Measurements from ENCODE around the gene PLOD1. TPM values are rescaled to one million over a fixed set of nuclear protein-coding genes. Genes with fewer than 3 reads are reported as not detected.
A peak's percentile ranks its signal among the peaks of the same experiment; 100 is the strongest.

The PLOD1 gene
- total RNA-seq, 1 donor from 2014 or later: 199 TPM

DNA sequence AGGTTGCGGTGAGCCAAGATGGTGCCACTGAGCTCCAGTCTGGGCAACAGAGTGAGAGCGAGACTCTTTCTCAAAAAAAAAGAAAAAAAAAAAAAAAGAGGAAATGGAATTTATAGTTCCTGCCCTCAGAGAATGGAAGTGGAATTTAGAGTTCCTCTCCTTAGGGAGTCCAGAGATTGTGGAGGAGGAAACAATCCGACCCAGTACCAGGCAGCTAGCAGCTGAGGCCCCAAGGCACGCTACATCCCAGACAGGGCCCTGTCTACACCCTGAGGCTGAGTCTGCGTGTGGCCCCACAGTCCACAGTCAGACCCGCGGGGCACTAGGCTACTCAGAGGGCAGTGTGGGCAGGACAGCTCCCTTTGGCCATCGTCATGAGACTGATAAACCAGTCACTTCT is 43.8 kb downstream of the PLOD1 start:
- DNase-seq: no peak

- no peak for DNase-seq
These were observed 44.7 kb downstream of the PLOD1 start for GRCh38 chr1:11979028-11979850.

GRCh38 chr1:11979851-11980675 is 45.5 kb downstream of the PLOD1 start, which contains the start of gene MFN2:
Gene MFN2, plus strand, starts transcription at chr1:11980444. Its CDS starts 8,725 bp downstream, at chr1:11989169.
- DNase-seq: peak; percentile 98

GRCh38 chr1:11980676-11980972 is 46.1 kb downstream of the PLOD1 start:
- DNase-seq: no peak

DNA sequence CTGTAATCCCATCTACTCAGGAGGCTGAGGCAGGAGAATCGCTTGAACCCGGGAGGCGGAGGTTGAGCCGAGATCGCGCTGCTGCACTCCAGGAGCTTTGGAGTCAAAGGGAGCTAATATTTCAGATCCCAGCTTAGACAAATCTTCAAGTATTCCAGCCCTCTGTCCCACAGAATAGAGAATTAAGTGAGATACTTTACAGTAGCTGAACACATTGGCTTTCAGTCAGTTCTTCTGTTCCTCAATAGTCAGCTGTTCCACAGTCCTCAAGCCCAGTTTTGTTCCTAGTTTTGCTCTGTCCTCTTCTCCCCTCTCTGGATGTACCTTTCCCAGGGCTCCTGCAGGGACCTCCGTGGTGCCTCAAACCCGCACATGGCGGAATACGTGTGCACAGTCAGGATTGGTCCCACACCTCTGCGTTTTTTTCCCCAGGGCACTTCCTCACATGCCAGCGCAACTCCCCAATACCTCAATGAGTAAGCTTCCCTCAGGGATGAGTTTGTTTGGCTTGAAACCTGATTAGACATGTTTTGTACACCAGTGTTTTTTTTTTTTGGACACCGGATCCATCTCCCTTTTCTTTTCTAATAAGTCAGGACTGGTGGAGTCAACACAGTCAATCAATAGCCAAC is 47.0 kb downstream of the PLOD1 start:
- DNase-seq: no peak

GRCh38 chr1:11982010-11982392 is 47.5 kb downstream of the PLOD1 start:
- DNase-seq: peak; percentile 33

DNA sequence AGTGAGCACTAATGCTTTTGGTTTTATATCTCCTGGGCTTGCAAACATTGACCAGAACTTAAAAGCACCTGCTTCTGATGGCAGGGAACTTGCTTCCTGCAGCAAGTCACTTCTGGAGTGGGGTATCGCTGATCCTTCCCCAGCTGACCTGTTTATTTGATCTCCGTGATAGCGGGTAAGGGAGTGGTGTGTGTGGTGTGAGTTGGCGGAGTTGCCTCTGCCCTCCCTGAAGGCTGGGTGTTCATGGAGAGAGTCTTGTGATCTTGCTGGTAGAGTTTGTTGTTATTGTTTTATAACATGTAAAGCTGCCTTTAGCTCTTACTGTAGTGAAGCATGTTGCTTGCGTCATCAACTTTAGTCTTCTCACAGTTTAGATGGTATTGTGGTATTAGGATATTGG is 49.6 kb downstream of the PLOD1 start:
- no peak for DNase-seq

GRCh38 chr1:11984576-11984975 is 50.1 kb downstream of the PLOD1 start:
- DNase-seq: no peak

DNA sequence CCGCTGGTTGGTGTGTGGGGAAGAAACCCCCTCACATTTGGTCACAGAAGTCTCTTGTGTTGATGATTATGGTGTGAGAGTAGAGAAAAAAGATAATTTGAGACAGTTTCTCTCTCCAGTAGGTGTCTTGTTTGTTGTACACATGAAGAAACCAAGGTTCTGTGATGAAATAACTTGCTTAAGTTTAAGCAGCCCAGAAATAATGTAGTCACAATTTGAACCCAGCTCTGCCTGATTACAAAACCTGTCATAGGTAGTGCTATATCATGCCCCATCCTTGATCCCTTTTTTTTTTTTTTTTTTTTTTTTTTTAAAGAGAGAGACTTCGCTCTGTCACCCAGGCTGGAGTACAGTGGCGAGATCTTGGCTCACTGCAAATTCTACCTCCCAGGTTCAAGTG is 50.7 kb downstream of the PLOD1 start:
- DNase-seq: no peak

- DNase-seq: no peak
These were observed 51.3 kb downstream of the PLOD1 start for GRCh38 chr1:11985851-11986250.

DNA sequence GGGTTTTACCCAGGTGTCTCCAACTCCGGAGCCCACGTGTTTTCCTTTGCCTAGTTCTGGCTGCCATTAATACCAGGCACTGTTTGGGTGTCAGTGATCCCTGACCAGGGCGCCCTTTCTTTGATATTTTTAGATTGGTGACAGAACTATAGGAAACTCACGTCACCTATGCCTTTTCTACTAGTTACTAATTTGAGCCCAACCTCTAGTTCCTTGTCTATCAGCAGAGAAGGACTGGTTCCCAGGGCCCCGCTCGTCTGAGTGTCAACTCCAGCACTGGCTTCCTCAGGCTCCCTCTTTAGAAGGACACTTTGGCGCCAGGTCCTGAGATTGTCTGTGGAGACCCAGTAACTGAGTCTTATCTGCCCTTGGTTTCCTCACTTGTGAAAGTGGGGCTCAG is 55.2 kb downstream of the PLOD1 start:
- no peak for DNase-seq

- no peak for DNase-seq
These were observed 56.0 kb downstream of the PLOD1 start for GRCh38 chr1:11990303-11991032.

GRCh38 chr1:11991969-11992676 is 57.6 kb downstream of the PLOD1 start:
- no peak for DNase-seq

GRCh38 chr1:11997081-11997850 is 62.7 kb downstream of the PLOD1 start:
- DNase-seq: no peak

DNA sequence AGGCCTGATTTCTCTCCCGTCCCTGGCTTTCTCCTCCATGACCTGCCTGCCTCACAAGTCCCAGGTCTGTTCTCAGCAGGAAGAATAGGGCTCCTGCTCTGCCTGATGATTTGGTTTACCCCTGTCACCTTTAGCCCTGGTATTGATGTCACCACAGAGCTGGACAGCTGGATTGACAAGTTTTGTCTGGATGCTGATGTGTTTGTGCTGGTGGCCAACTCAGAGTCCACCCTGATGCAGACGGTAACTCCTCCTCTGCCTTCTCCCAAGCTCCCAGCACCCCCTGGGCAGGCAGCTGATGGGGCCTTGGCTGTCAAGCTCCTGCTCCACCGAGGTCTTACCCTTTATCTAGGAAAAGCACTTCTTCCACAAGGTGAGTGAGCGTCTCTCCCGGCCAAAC is 64.1 kb downstream of the PLOD1 start:
- DNase-seq: no peak

GRCh38 chr1:11999236-11999635 is 64.7 kb downstream of the PLOD1 start:
- DNase-seq: no peak

GRCh38 chr1:12001249-12001917 is 66.9 kb downstream of the PLOD1 start:
- DNase-seq: peak; percentile 35

DNA sequence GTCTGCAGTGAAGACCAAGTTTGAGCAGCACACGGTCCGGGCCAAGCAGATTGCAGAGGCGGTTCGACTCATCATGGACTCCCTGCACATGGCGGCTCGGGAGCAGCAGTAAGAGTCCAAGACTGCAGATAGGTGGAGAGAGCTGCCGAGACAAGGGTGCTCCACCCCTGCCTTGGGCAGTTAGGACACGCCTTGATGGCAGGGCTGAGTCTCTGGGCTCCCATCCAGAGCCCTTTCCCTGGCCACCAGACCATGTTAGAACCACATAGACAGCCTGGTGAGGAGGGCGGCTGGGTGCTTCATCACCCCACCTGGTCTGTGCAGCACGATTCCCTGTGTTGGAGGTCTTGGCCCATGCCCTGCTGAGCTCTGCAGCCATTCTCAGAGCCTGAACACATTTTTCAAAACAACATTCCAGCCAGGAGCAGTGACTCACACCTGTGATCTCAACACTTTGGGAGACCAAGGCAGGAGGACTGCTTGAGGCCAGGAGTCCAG is 67.5 kb downstream of the PLOD1 start:
- no peak for DNase-seq

- DNase-seq: no peak
These were observed 69.2 kb downstream of the PLOD1 start for GRCh38 chr1:12003762-12004161.

- DNase-seq: no peak
These were observed 71.1 kb downstream of the PLOD1 start for GRCh38 chr1:12005488-12006166.
